Measurements from ENCODE around the gene MCC.

The MCC gene

DNA sequence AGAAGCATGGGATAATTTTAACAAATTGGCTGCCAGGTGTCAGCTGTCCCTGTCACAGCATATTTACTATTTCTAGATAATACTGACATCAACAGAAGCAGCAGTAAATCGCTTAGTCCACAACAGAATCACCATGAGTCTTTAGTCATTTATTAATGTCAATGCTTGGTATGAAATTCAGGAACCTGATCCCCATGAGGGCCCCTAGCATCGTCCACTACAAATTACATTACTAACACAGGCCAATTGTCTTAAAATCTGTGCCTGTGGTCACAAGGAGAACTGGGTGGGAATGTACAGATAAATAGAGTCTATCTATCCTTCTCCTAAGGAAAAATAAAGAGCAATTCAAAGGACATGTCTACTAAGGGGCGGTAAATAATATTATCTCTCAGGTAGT lies 129.6 kb downstream of the MCC start:
- DNase-seq: no peak

GRCh38 chr5:113357696-113358476 lies 130.4 kb downstream of the MCC start:
- DNase-seq: no peak

DNA sequence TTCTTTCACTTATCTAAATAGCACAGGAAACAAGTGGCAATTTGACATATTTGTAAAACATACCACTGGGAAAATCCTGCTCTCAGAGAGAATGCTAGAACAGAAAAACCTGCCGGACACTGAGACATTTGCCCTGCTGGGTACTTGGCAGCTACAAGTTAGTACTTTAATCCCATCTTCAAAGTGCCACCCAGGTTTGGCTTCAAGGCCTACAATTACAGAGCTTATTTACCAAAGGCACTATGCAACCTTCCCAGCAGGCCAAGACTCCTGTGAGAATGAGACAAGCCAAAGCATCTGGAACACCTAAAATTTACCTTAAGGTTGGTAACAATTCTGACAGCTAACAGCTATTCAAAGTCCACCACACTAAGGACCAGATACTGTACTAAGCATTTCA lies 131.8 kb downstream of the MCC start:
- DNase-seq: no peak

DNA sequence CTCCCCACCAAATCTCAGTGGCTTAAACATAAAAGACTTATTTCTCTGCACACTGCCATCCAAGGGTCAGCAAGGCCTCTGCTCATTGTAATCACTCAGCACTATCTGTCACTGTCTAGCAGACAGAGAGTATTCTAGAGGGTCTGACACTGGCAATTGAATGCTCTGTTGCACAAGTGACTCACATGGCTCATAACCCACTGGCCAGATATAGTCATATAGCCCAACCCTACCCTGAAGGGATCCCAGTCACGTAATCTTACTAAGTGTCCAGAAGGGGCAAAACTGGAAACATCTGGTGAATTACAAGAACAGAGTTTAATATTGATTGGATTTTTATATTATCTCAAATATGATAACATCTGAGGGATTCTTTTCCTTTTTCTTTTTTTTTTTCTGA lies 134.2 kb downstream of the MCC start:
- DNase-seq: no peak

DNA sequence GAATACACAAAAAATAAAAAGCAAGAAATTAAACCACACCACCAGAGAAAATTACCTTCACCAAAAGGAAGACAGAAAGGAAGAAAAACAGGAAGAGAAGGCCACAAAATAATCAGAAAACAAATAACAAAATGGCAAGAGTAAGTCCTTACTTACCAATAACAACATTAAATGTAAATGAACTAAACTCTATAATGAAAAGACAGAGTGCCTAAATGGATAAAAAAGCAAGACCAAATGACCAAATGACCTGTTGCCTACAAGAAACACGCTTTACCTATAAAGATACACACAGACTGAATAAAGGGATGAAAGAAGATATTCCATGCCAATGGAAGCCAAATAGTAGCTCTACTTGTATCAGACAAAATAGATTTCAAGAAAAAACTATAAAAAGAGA lies 140.7 kb downstream of the MCC start:
- DNase-seq: no peak

GRCh38 chr5:113344973-113345940 lies 143.0 kb downstream of the MCC start:
- no peak for DNase-seq

- no peak for DNase-seq
These were observed 144.9 kb downstream of the MCC start for GRCh38 chr5:113343343-113343742.

GRCh38 chr5:113340537-113340936 lies 147.7 kb downstream of the MCC start:
- no peak for DNase-seq

DNA sequence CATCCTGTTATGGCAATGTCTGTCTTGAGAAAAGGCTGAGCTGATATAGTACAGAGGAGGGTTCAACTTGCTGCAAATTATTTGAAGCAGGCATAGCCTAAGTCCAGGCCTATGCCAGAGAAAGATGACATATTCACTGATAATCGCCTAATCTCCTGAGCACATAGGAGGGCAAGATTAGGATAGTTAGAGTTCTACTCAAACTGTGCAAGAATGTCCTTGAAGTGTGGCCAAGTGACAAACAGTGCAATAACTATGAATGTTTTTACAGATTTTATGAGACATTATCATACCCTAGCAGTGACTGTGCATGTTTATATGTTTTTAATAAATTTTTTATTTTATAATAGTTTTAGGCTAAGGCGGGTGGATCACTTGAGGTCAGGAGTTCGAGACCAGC lies 149.6 kb downstream of the MCC start:
- DNase-seq: no peak

DNA sequence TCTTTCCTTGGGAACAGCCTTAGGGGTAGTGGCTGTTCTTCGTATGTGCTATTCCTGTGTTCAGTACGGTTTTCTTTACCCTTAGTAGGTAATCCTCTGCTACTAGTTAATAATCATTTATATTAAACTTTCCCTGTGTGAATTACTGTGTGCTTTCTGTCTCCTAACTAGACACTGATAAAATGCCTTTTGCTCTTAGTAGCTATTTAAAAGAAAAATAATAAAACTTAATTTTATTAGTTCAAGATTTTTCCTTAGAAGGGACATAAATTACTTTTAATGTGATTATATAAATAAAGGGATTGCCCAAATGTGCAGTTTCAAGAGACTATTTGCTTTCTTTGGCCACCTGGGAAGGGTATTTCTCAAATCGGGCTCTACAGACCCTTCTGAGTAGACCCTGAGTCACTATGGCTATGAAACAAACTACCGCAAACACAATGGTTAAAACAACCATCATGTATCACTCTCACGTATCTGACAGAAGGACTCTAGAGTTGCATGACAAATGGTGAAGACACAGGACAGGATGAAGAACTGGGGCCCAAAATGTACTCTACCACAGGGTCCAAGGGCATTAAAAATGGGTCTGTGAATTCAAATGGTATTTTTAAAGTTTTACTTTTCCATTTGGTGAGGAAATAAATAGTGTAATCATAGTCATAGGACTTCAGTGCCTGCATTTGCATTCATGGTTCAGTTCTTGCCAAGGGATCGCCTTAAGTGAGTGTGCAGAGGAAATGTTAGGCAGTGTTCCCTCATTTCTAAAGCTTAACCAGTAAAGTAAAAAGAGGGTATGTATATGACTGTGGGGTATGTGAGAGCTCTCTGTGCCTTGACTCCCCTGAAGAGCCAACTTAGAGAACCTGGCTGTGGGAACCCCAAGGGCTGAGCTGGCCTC lies 150.5 kb downstream of the MCC start:
- DNase-seq: no peak

DNA sequence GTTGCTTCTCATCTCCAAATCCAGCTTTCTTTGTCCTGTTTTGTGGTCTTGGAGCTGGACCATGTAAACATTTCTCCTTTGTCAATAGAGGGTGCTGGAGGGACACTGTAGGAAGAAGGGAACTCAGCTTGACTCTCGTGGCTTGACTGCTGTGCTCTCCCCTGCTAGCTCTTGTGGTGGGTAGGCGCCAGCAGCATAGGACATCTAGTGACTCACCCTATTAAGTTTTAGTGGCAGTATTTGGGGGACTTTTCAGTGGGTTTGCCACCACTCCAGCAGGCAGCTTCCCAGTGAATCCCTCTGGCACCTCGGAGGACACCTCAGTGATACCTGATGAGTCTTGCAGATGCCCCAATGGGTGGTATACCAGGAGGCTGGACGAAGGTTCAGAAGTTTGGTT lies 151.3 kb downstream of the MCC start:
- no peak for DNase-seq

DNA sequence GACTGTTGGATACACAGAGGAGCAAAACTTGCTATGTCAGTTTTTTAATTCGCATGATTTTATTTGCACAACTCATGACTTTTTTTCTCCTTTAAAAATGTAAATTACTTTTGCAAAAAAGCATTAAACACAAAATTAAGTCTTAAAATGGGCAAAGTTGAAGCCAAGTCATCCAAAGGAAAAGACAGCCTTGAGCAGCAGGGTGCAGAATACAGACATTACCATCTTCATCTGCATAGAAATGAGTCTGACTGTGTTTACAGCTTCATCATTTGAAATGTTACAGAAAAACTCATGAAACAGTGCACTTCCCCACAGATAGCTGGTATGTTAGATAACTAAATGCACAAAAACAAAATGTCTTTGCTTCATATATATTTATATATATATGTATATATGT lies 154.8 kb downstream of the MCC start:
- no peak for DNase-seq

GRCh38 chr5:113331209-113331551 lies 157.1 kb downstream of the MCC start:
- DNase-seq: no peak

DNA sequence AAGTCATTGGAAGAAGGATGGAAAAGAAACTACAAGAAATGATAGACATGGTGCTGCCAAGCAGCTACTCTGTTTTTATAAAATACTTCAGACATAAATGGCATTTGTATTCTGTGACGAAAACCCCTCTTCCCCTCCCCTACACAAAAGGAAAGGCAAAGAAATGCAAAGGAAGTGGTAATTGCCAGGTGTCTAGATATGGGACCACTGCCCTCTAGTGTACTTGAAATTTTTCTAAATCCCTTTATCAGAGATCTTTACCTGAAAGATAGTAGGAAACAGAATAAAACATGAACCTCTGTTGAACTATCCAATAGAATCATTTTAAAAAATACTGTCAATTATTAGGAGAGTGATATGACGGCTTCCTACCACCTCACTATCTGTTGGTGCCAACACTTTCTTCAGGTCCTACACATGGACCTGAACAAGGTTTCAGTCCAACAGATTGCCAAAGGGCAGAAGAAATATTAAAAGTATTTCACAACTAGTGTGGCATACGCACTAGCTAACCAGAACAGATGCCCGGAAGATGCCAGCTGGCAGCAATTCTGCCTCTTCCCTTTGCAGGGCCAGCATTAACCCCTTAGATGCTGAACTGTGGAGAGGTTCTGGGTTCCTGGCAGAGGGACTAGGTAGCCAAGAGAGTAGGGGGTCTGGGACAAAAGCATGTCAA lies 157.6 kb downstream of the MCC start:
- peak; percentile 9 for DNase-seq

DNA sequence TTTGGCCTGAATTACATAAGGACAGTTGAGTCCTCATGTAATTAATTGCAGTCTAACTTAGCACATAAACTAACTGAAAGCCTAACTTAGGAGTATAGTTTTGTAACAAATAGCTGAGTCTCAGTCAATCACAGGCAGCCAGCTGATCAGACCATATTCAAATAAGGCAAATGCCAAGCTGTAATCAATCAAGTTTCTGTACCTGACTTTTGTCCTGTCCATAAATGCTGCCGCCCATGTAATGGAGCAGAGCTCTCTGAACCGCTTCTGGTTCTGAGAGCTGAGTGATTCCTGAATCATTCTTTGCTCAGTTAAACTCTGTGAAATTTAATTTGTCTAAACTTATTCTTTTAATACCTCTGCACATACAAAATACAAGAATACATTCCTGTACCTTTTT lies 158.3 kb downstream of the MCC start:
- DNase-seq: no peak

DNA sequence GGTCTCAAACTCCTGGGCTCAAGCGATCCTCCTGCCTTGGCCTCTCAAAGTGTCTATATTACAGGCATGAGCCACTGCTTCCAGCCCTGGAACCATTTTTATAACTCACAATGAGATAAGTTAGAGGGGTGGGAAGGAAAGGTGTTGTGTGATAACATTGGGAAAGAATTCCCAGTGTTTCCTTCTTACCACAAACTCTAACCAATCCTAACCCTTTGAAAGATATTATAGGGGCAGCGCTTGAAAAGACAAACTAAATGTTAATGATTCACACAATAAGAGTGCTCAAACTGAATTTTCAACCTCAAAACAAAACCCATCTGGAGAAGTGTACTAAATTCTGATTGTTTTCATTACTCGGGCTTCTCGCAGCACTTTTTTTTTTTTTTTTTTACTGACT lies 163.2 kb downstream of the MCC start:
- DNase-seq: no peak

- no peak for DNase-seq
These were observed 167.0 kb downstream of the MCC start for GRCh38 chr5:113321276-113321675.

DNA sequence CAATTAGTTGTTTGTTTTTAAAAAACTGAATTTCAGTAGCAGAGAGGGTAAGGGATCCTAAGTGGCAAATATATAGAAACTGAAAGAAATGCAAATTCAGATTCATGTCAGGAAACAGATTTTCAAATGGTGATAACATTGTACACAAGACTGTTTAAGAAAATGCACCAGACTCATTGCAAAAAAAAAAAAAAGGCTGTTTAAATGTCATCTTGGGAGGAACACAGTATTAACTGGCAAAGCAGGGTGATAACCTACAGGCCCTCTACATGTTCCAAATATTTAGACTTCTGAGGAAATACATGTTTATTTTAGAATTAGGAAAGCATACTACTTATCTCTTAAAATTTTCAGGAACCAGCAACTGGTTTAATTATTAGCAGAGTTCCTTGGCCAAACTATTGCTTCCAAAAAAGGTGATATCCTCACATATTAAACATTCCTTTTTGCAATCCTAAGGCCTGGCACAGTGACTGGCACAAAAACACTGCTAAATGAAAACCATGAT lies 167.9 kb downstream of the MCC start:
- DNase-seq: no peak

- no peak for DNase-seq
These were observed 168.8 kb downstream of the MCC start for GRCh38 chr5:113319256-113320053.

GRCh38 chr5:113317636-113318035 lies 170.6 kb downstream of the MCC start:
- DNase-seq: no peak

- no peak for DNase-seq
These were observed 177.0 kb downstream of the MCC start for GRCh38 chr5:113311301-113311700.

Measured in CD4-positive, alpha-beta T cell treated with Interleukin-6 for 4 hours (primary cell).